Activated naive CD8-positive, alpha-beta T cell treated with anti-CD3 and anti-CD28 coated beads, Interleukin-2, amount 10 ng/mL, durations not matched to agents 7 days and 5 days (primary cell): ENCODE data around the gene INHBB. TPM values are rescaled to one million over a fixed set of nuclear protein-coding genes. Genes with fewer than 3 reads are reported as not detected.

Source experiments
- ATAC-seq: fragments of 150-1000 bp; cut with Tn5 transposase; one replicate; pipeline ENCODE4 v1.10.0; 2021; ENCODE audit warnings: low read depth, moderate library complexity
- POLR2A ChIA-PET: fragments of 350-600 bp; sonication (Branson Sonifier 250); formaldehyde crosslinking; loops from one replicate; lab custom pipeline; 2021; ENCODE audit warnings: antibody characterized with exemption; lab: Charles Lee
- DNase-seq: peaks from one replicate; pipeline ENCODE4 v3.0.0; 2021
- H3K27ac Mint-ChIP-seq: one replicate; pipeline ENCODE4 v1.8.0; 2022; ENCODE audit warnings: mild to moderate bottlenecking, mixed read lengths
- H3K27me3 Mint-ChIP-seq: one replicate; pipeline ENCODE4 v1.8.0; 2022; ENCODE audit warnings: mild to moderate bottlenecking, moderate library complexity, mixed read lengths
- H3K36me3 Mint-ChIP-seq: one replicate; pipeline ENCODE4 v1.8.0; 2021; ENCODE audit warnings: mild to moderate bottlenecking, mixed read lengths
- H3K4me1 Mint-ChIP-seq: one replicate; pipeline ENCODE4 v1.8.0; 2021; ENCODE audit warnings: mixed read lengths
- H3K4me3 Mint-ChIP-seq: one replicate; pipeline ENCODE4 v1.8.0; 2022; ENCODE audit warnings: mild to moderate bottlenecking, moderate library complexity, mixed read lengths
- H3K9me3 Mint-ChIP-seq: one replicate; pipeline ENCODE4 v1.8.0; 2021; ENCODE audit warnings: mixed read lengths
- total RNA-seq, 2 experiments: library from RNA; stranded (reverse); gene quantifications; one replicate each; pipeline ENCODE4 v1.2.3, GENCODE V29; 2021

The INHBB gene
- total RNA-seq, 2 experiments from 2014 or later, result not detected

- ATAC-seq (no peak), DNase-seq (no peak)
- no peaks in the 10 kb centered on the region for H3K4me1 Mint-ChIP-seq
- H3K9me3 Mint-ChIP-seq, result no peaks in the 10 kb centered on the region
- no peak overlapping the region for H3K27ac Mint-ChIP-seq
- no peaks in the 10 kb centered on the region for H3K36me3 Mint-ChIP-seq
- POLR2A ChIA-PET, result no interaction called here
- peaks cover 5% of the 10 kb centered on the region for H3K27me3 Mint-ChIP-seq
- H3K4me3 Mint-ChIP-seq, result no peak overlapping the region
These were observed 29.5 kb downstream of the INHBB start for GRCh38 chr2:120375251-120376020.

GRCh38 chr2:120376101-120376500, 30.2 kb downstream of the INHBB start:
- H3K27me3 Mint-ChIP-seq, result peaks cover 5% of the 10 kb centered on the region
- no peaks in the 10 kb centered on the region for H3K36me3 Mint-ChIP-seq
- ATAC-seq (no peak), DNase-seq (no peak)
- H3K4me1 Mint-ChIP-seq, result no peaks in the 10 kb centered on the region
- no peak overlapping the region for H3K4me3 Mint-ChIP-seq
- H3K9me3 Mint-ChIP-seq, result no peaks in the 10 kb centered on the region
- POLR2A ChIA-PET, result no interaction called here
- no peak overlapping the region for H3K27ac Mint-ChIP-seq

- no peaks in the 10 kb centered on the region for H3K9me3 Mint-ChIP-seq
- ATAC-seq, result peak; percentile 18
- DNase-seq, result no peak
- no peak overlapping the region for H3K4me3 Mint-ChIP-seq
- no peak overlapping the region for H3K27ac Mint-ChIP-seq
- peaks cover 3% of the 10 kb centered on the region for H3K27me3 Mint-ChIP-seq
- POLR2A ChIA-PET, result no interaction called here
- H3K4me1 Mint-ChIP-seq, result no peaks in the 10 kb centered on the region
- no peaks in the 10 kb centered on the region for H3K36me3 Mint-ChIP-seq
These were observed 31.0 kb downstream of the INHBB start for GRCh38 chr2:120376679-120377640.

GRCh38 chr2:120378605-120379004, 32.7 kb downstream of the INHBB start:
- no peak for ATAC-seq
- Mint-ChIP-seq H3K4me3 (no peak overlapping the region), H3K36me3 (no peaks in the 10 kb centered on the region), H3K4me1 (no peaks in the 10 kb centered on the region), H3K27me3 (no peaks in the 10 kb centered on the region), H3K9me3 (no peaks in the 10 kb centered on the region), H3K27ac (no peak overlapping the region)
- POLR2A ChIA-PET, result no interaction called here
- DNase-seq, result no peak

- no peak for ATAC-seq
- Mint-ChIP-seq H3K27me3 (no peaks in the 10 kb centered on the region), H3K9me3 (no peaks in the 10 kb centered on the region), H3K4me1 (no peaks in the 10 kb centered on the region), H3K4me3 (no peak overlapping the region), H3K36me3 (no peaks in the 10 kb centered on the region), H3K27ac (no peak overlapping the region)
- POLR2A ChIA-PET, result no interaction called here
- no peak for DNase-seq
These were observed 34.3 kb downstream of the INHBB start for GRCh38 chr2:120379916-120380893.

- no peak for ATAC-seq
- no peaks in the 10 kb centered on the region for H3K27me3 Mint-ChIP-seq
- DNase-seq, result no peak
- no peak overlapping the region for H3K27ac Mint-ChIP-seq
- H3K4me3 Mint-ChIP-seq, result no peak overlapping the region
- POLR2A ChIA-PET, result no interaction called here
- no peaks in the 10 kb centered on the region for H3K36me3 Mint-ChIP-seq
- H3K4me1 Mint-ChIP-seq, result peaks cover 3% of the 10 kb centered on the region
- H3K9me3 Mint-ChIP-seq, result no peaks in the 10 kb centered on the region
These were observed 35.3 kb downstream of the INHBB start for GRCh38 chr2:120381192-120381591.

GRCh38 chr2:120381661-120382060, 35.7 kb downstream of the INHBB start:
- no peak overlapping the region for H3K4me3 Mint-ChIP-seq
- ATAC-seq, result no peak
- H3K27ac Mint-ChIP-seq, result no peak overlapping the region
- H3K36me3 Mint-ChIP-seq, result no peaks in the 10 kb centered on the region
- no peaks in the 10 kb centered on the region for H3K27me3 Mint-ChIP-seq
- POLR2A ChIA-PET, result no interaction called here
- no peak for DNase-seq
- H3K9me3 Mint-ChIP-seq, result no peaks in the 10 kb centered on the region
- H3K4me1 Mint-ChIP-seq, result peaks cover 3% of the 10 kb centered on the region

GRCh38 chr2:120382541-120383144, 36.7 kb downstream of the INHBB start:
- POLR2A ChIA-PET, result no interaction called here
- H3K9me3 Mint-ChIP-seq, result no peaks in the 10 kb centered on the region
- H3K4me1 Mint-ChIP-seq, result peaks cover 3% of the 10 kb centered on the region
- no peaks in the 10 kb centered on the region for H3K27me3 Mint-ChIP-seq
- no peak overlapping the region for H3K27ac Mint-ChIP-seq
- no peak for DNase-seq
- no peak for ATAC-seq
- H3K36me3 Mint-ChIP-seq, result no peaks in the 10 kb centered on the region
- no peak overlapping the region for H3K4me3 Mint-ChIP-seq

GRCh38 chr2:120383191-120383590, 37.3 kb downstream of the INHBB start:
- Mint-ChIP-seq H3K27ac (no peak overlapping the region), H3K9me3 (no peaks in the 10 kb centered on the region), H3K27me3 (no peaks in the 10 kb centered on the region), H3K36me3 (no peaks in the 10 kb centered on the region), H3K4me3 (no peak overlapping the region), H3K4me1 (peaks cover 3% of the 10 kb centered on the region)
- ATAC-seq (no peak), DNase-seq (no peak)
- POLR2A ChIA-PET, result no interaction called here

- Mint-ChIP-seq H3K36me3 (no peaks in the 10 kb centered on the region), H3K27me3 (no peaks in the 10 kb centered on the region), H3K4me3 (no peak overlapping the region), H3K9me3 (no peaks in the 10 kb centered on the region), H3K27ac (no peak overlapping the region), H3K4me1 (peaks cover 3% of the 10 kb centered on the region)
- ATAC-seq, result no peak
- no peak for DNase-seq
- POLR2A ChIA-PET, result no interaction called here
These were observed 37.9 kb downstream of the INHBB start for GRCh38 chr2:120383631-120384340.

- DNase-seq, result no peak
- Mint-ChIP-seq H3K27me3 (peaks cover 5% of the 10 kb centered on the region), H3K27ac (no peak overlapping the region), H3K4me3 (no peak overlapping the region), H3K4me1 (peaks cover 3% of the 10 kb centered on the region), H3K9me3 (no peaks in the 10 kb centered on the region), H3K36me3 (no peaks in the 10 kb centered on the region)
- ATAC-seq, result no peak
- POLR2A ChIA-PET, result no interaction called here
These were observed 38.8 kb downstream of the INHBB start for GRCh38 chr2:120384486-120385354.
